SK-N-SH treated with all-trans-retinoic acid at 6 μM for 48 hours (cell line): Measurements from ENCODE around the gene CLTA.

Experiments used
- CSDC2 ChIP-seq: fragments of 250-450 bp; sonication (Bioruptor Pico); IDR thresholded peaks from 2 replicates; pipeline ENCODE4 v1.5.0; 2020; ENCODE audit warnings: mild to moderate bottlenecking, moderate library complexity
- SNAI2 ChIP-seq: fragments of 250-450 bp; sonication (Bioruptor Pico); IDR thresholded peaks from 2 replicates; pipeline ENCODE4 v1.5.0; 2020; ENCODE audit warnings: mild to moderate bottlenecking, moderate library complexity
- TCF4 ChIP-seq: fragments of 250-450 bp; sonication (Bioruptor Pico); IDR thresholded peaks from 2 replicates; pipeline ENCODE4 v1.8.0; 2021; ENCODE audit warnings: mild to moderate bottlenecking, moderate library complexity, borderline replicate concordance
- TF ChIP-seq, protein P1 (sequence below): fragments of 250-450 bp; sonication (Bioruptor Pico); IDR thresholded peaks from 2 replicates; pipeline ENCODE4 v1.8.0; 2020; ENCODE audit warnings: mild to moderate bottlenecking, moderate library complexity, borderline replicate concordance

DNA sequence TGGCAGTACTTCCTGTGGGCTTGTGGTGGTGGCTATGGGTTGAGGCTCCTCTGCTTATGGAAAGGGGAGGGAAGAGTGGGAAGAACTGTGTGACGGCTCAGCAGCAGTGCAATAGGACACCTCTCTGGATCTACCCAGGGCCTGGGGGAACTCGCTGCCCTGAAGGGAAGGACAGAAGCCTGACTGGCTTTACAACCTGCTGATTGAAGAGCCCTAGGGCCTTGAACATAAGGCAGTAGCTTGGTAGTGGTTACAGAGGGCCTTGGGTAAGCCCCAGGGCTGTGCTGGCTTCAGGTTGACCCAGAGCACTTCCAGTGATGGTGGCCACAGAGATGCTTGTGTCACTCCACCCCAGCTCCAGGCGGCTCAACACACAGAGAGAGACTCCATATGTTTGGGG lies 16.0 kb upstream of the CLTA start:
- TF ChIP-seq, protein P1, sequence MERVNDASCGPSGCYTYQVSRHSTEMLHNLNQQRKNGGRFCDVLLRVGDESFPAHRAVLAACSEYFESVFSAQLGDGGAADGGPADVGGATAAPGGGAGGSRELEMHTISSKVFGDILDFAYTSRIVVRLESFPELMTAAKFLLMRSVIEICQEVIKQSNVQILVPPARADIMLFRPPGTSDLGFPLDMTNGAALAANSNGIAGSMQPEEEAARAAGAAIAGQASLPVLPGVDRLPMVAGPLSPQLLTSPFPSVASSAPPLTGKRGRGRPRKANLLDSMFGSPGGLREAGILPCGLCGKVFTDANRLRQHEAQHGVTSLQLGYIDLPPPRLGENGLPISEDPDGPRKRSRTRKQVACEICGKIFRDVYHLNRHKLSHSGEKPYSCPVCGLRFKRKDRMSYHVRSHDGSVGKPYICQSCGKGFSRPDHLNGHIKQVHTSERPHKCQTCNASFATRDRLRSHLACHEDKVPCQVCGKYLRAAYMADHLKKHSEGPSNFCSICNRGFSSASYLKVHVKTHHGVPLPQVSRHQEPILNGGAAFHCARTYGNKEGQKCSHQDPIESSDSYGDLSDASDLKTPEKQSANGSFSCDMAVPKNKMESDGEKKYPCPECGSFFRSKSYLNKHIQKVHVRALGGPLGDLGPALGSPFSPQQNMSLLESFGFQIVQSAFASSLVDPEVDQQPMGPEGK (CRISPR knock-in tag) = no peak
- no peak for TF ChIP-seq CSDC2 (CRISPR knock-in tag)
- no peak for TF ChIP-seq SNAI2 (CRISPR knock-in tag)
- TF ChIP-seq TCF4 (CRISPR knock-in tag) = no peak
